ENCODE results near the gene FOXA1. TPM values are rescaled to one million over a fixed set of nuclear protein-coding genes. Genes with fewer than 3 reads are reported as not detected.

FOXA1 gene
- total RNA-seq, 1 experiment from 2014 or later = 8.7 TPM

GRCh38 chr14:37606678-37607077 lies 11.6 kb upstream of the FOXA1 start:
- in situ Hi-C loops (cut with HindIII; ENCODE audit: low pct_unique_long_range_greater_than_20kb, low sequenced_read_pairs) = no loop called here
- DNase-seq (ENCODE audit: low read depth, low spot score) (no peak), ATAC-seq (no peak)
- Histone ChIP-seq H3K4me1 (ENCODE audit: control insufficient read depth, insufficient read depth, low read length) (no peaks in the 10 kb centered on the region), H3K27me3 (ENCODE audit: control insufficient read depth, insufficient read depth, low read length) (no peaks in the 10 kb centered on the region; the same call in none of the 2 replicates), H3K4me3 (ENCODE audit: low read depth in 2 of 2, low read length in 2 of 2) (no peak overlapping the region), H3K36me3 (ENCODE audit: control insufficient read depth, insufficient read depth, low read length) (no peaks in the 10 kb centered on the region), H3K9me3 (ENCODE audit: control insufficient read depth, insufficient read depth, low read depth, low read length) (no peaks in the 10 kb centered on the region), H3K27ac (ENCODE audit: low read length) (no peak overlapping the region)
- TF ChIP-seq POLR2AphosphoS5 (IDR thresholded peaks at IDR 0.05; ENCODE audit: low read depth, low read length) (no peak), TCF7L2 (IDR thresholded peaks at IDR 0.05; ENCODE audit: low read depth, low read length) (no peak), SIN3A (IDR thresholded peaks at IDR 0.05; ENCODE audit: borderline replicate concordance, insufficient read depth, low read depth, low read length) (no peak)
- TF ChIP-seq, protein P1, sequence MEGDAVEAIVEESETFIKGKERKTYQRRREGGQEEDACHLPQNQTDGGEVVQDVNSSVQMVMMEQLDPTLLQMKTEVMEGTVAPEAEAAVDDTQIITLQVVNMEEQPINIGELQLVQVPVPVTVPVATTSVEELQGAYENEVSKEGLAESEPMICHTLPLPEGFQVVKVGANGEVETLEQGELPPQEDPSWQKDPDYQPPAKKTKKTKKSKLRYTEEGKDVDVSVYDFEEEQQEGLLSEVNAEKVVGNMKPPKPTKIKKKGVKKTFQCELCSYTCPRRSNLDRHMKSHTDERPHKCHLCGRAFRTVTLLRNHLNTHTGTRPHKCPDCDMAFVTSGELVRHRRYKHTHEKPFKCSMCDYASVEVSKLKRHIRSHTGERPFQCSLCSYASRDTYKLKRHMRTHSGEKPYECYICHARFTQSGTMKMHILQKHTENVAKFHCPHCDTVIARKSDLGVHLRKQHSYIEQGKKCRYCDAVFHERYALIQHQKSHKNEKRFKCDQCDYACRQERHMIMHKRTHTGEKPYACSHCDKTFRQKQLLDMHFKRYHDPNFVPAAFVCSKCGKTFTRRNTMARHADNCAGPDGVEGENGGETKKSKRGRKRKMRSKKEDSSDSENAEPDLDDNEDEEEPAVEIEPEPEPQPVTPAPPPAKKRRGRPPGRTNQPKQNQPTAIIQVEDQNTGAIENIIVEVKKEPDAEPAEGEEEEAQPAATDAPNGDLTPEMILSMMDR (IDR thresholded peaks at IDR 0.05) = no peak
- TF ChIP-seq, protein P2, sequence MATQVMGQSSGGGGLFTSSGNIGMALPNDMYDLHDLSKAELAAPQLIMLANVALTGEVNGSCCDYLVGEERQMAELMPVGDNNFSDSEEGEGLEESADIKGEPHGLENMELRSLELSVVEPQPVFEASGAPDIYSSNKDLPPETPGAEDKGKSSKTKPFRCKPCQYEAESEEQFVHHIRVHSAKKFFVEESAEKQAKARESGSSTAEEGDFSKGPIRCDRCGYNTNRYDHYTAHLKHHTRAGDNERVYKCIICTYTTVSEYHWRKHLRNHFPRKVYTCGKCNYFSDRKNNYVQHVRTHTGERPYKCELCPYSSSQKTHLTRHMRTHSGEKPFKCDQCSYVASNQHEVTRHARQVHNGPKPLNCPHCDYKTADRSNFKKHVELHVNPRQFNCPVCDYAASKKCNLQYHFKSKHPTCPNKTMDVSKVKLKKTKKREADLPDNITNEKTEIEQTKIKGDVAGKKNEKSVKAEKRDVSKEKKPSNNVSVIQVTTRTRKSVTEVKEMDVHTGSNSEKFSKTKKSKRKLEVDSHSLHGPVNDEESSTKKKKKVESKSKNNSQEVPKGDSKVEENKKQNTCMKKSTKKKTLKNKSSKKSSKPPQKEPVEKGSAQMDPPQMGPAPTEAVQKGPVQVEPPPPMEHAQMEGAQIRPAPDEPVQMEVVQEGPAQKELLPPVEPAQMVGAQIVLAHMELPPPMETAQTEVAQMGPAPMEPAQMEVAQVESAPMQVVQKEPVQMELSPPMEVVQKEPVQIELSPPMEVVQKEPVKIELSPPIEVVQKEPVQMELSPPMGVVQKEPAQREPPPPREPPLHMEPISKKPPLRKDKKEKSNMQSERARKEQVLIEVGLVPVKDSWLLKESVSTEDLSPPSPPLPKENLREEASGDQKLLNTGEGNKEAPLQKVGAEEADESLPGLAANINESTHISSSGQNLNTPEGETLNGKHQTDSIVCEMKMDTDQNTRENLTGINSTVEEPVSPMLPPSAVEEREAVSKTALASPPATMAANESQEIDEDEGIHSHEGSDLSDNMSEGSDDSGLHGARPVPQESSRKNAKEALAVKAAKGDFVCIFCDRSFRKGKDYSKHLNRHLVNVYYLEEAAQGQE (IDR thresholded peaks at IDR 0.05; ENCODE audit: insufficient read depth in 1 of 2, low read depth in 2 of 2, low read length in 1 of 2) = no peak
- no TSS peak for BruUV-seq (replicated peaks)
- intact Hi-C loops (cut with micrococcal nuclease; ENCODE audit: unreplicated experiment) = loop anchor here (10.0 kb wide), 1 partner anchor 268 kb away; no protein-coding TSS in a partner anchor
- ChIA-PET CTCF (no interaction called here), POLR2A (no interaction called here)

GRCh38 chr14:37603688-37604251 lies 8.7 kb upstream of the FOXA1 start:
- intact Hi-C loops (cut with micrococcal nuclease; ENCODE audit: unreplicated experiment) (loop anchor here (10.0 kb wide), 1 partner anchor 271 kb away; no protein-coding TSS in a partner anchor), in situ Hi-C loops (cut with HindIII; ENCODE audit: low pct_unique_long_range_greater_than_20kb, low sequenced_read_pairs) (no loop called here)
- DNase-seq (ENCODE audit: low read depth, low spot score) (no peak), ATAC-seq (no peak)
- POLR2A ChIA-PET = no interaction called here
- H3K36me3 ChIP-seq (ENCODE audit: control insufficient read depth, insufficient read depth, low read length) = no peaks in the 10 kb centered on the region
- H3K27me3 ChIP-seq (ENCODE audit: control insufficient read depth, insufficient read depth, low read length) = peaks cover 3% of the 10 kb centered on the region
- no peak overlapping the region for H3K4me3 ChIP-seq (ENCODE audit: low read depth in 2 of 2, low read length in 2 of 2)
- TF ChIP-seq, protein P2 (IDR thresholded peaks at IDR 0.05; ENCODE audit: insufficient read depth in 1 of 2, low read depth in 2 of 2, low read length in 1 of 2) = no peak
- TF ChIP-seq POLR2AphosphoS5 (IDR thresholded peaks at IDR 0.05; ENCODE audit: low read depth, low read length) = no peak
- TF ChIP-seq, protein P1 (IDR thresholded peaks at IDR 0.05) = no peak
- no peak for TF ChIP-seq SIN3A (IDR thresholded peaks at IDR 0.05; ENCODE audit: borderline replicate concordance, insufficient read depth, low read depth, low read length)
- no peak for TF ChIP-seq TCF7L2 (IDR thresholded peaks at IDR 0.05; ENCODE audit: low read depth, low read length)
- H3K27ac ChIP-seq (ENCODE audit: low read length) = no peak overlapping the region
- no peaks in the 10 kb centered on the region for H3K9me3 ChIP-seq (ENCODE audit: control insufficient read depth, insufficient read depth, low read depth, low read length)
- no TSS peak for BruUV-seq (replicated peaks)
- H3K4me1 ChIP-seq (ENCODE audit: control insufficient read depth, insufficient read depth, low read length) = no peaks in the 10 kb centered on the region
- CTCF ChIA-PET = interaction anchor here (0.6 kb wide), 1 partner anchor 15 kb away, joined by 6 read pairs; no protein-coding TSS in a partner anchor
